GM12878 (cell line): ENCODE results near the gene KRT81. TPM values are rescaled to one million over a fixed set of nuclear protein-coding genes. Genes with fewer than 3 reads are reported as not detected.

Experiments
- ATAC-seq: fragments of 200-7000 bp; cut with Tn5 transposase; 3 replicates; pipeline ENCODE4 v1.9.1; 2020; ENCODE audit warnings: mild to moderate bottlenecking, moderate library complexity
- BruUV-seq: library from RNA; stranded (reverse); fragments of 400-500 nt; replicated peaks from 2 replicates; lab custom pipeline; 2021; lab: Mats Ljungman, UMichigan
- CTCF ChIA-PET: fragments of 300-600 bp; sonication (Branson Sonifier 250); formaldehyde crosslinking; extraction: SDS; loops from one replicate; lab custom pipeline; 2021; ENCODE audit warnings: inconsistent platforms; lab: Yijun Ruan, JAX
- POLR2A ChIA-PET: fragments of 350-600 bp; formaldehyde crosslinking; extraction: SDS; loops from one replicate; lab custom pipeline; 2021; ENCODE audit warnings: inconsistent platforms; lab: Charles Lee
- RAD21 ChIA-PET: fragments of 300-600 bp; sonication (Branson Sonifier 250); formaldehyde crosslinking; loops from one replicate; lab custom pipeline; 2023; ENCODE audit warnings: antibody characterized with exemption; ENCODE audit not compliant: unreplicated experiment; lab: Charles Lee
- SMC1A ChIA-PET: fragments of 300-600 bp; sonication (Branson Sonifier 250); formaldehyde crosslinking; loops from one replicate; lab custom pipeline; 2023; ENCODE audit not compliant: unreplicated experiment, uncharacterized antibody; lab: Charles Lee
- DNase-seq: peaks from one replicate; pipeline ENCODE4 v3.0.0-alpha.2; 2011; ENCODE audit warnings: low read depth, low spot score
- FAIRE-seq: peaks from 3 replicates; lab custom pipeline; 2011; peaks lifted over from hg19 to GRCh38; lab: Jason Lieb, UNC
- H2AFZ ChIP-seq: 2 replicates; pipeline ENCODE4 v1.6.0; 2011; ENCODE audit warnings: low read depth, low read length, control low read depth; ENCODE audit not compliant: control insufficient read depth
- H3K27ac ChIP-seq: 2 replicates; pipeline ENCODE4 v1.5.1; 2011; ENCODE audit warnings: control low read depth; ENCODE audit not compliant: control insufficient read depth, insufficient read depth
- H3K27me3 ChIP-seq, 2 experiments: replicated peaks in 1 of 2; 2 replicates each; pipeline versions ENCODE4 v1.6.0 to v1.6.1; 2011; ENCODE audit warnings: low read length in 1 of 2; ENCODE audit not compliant: control insufficient read depth in 2 of 2, insufficient read depth in 2 of 2
- H3K36me3 ChIP-seq, 2 experiments: 2 replicates each; pipeline ENCODE4 v1.5.1; 2011; ENCODE audit warnings: low read length in 1 of 2; ENCODE audit not compliant: control insufficient read depth in 2 of 2, insufficient read depth in 2 of 2
- H3K4me1 ChIP-seq: 2 replicates; pipeline ENCODE4 v1.6.1; 2011; ENCODE audit warnings: mild to moderate bottlenecking, low read length, moderate library complexity, mixed read lengths; ENCODE audit not compliant: control insufficient read depth, insufficient read depth
- H3K4me2 ChIP-seq: 2 replicates; pipeline ENCODE4 v1.6.0; 2011; ENCODE audit warnings: control low read depth; ENCODE audit not compliant: control insufficient read depth, insufficient read depth
- H3K4me3 ChIP-seq: fragments of 200-600 bp; sonication (generic); 2 replicates; pipeline ENCODE4 v1.5.1; 2016
- H3K79me2 ChIP-seq: 2 replicates; pipeline ENCODE4 v1.6.0; 2011; ENCODE audit warnings: low read length; ENCODE audit not compliant: control insufficient read depth, insufficient read depth
- H3K9ac ChIP-seq: 2 replicates; pipeline ENCODE4 v1.8.0; 2011; ENCODE audit warnings: low read length, control low read depth, mixed read lengths; ENCODE audit not compliant: control insufficient read depth, insufficient read depth
- H3K9me3 ChIP-seq: replicated peaks from 3 replicates; pipeline ENCODE4 v1.5.1; 2011; ENCODE audit warnings: mild to moderate bottlenecking, low read length; ENCODE audit not compliant: control insufficient read depth, insufficient read depth
- H4K20me1 ChIP-seq: 2 replicates; pipeline ENCODE4 v1.6.0; 2011; ENCODE audit not compliant: control insufficient read depth, insufficient read depth
- ATF3 ChIP-seq: IDR thresholded peaks from 2 replicates; pipeline ENCODE4 v1.6.1; 2011; ENCODE audit warnings: low read depth, mild to moderate bottlenecking, low read length, moderate library complexity, borderline replicate concordance; ENCODE audit errors: extremely low read depth
- CBX5 ChIP-seq: sonication (generic); IDR thresholded peaks from 2 replicates; pipeline ENCODE4 v1.6.1; 2016; ENCODE audit warnings: low read depth, moderate library complexity, mild to moderate bottlenecking, inconsistent platforms
- E4F1 ChIP-seq: fragments of 450-650 bp; IDR thresholded peaks from 2 replicates; pipeline ENCODE4 v1.6.1; 2018; ENCODE audit warnings: borderline replicate concordance, mild to moderate bottlenecking; ENCODE audit not compliant: partially characterized antibody
- HCFC1 ChIP-seq: fragments of 150-350 bp; IDR thresholded peaks from 2 replicates; pipeline ENCODE4 v1.6.1; 2014; ENCODE audit warnings: low read length
- NR2C2 ChIP-seq: IDR thresholded peaks from 2 replicates; pipeline ENCODE4 v1.6.1; 2011; ENCODE audit warnings: borderline replicate concordance, low read depth; ENCODE audit not compliant: control insufficient read depth, insufficient read length
- RB1 ChIP-seq: fragments of 450-650 bp; formaldehyde crosslinking; IDR thresholded peaks from 2 replicates; pipeline ENCODE4 v1.6.1; 2017; ENCODE audit warnings: mild to moderate bottlenecking, borderline replicate concordance
- SIN3A ChIP-seq: IDR thresholded peaks from 2 replicates; pipeline ENCODE4 v1.6.1; 2012; ENCODE audit warnings: low read depth, low read length, improper control_type of control experiment
- ZBTB11 ChIP-seq: fragments of 450-650 bp; formaldehyde crosslinking; IDR thresholded peaks from 2 replicates; pipeline ENCODE4 v1.5.0; 2022; ENCODE audit warnings: mild to moderate bottlenecking, missing genetic modification characterization
- ZBTB33 ChIP-seq: fragments of 450-650 bp; IDR thresholded peaks from 2 replicates; pipeline ENCODE4 v1.6.1; 2017; ENCODE audit warnings: mild to moderate bottlenecking
- WGBS: methylation state at CpG from one replicate; pipeline ENCODE4 v1.1.6; 2016; ENCODE audit warnings: low lambda C conversion rate; ENCODE audit not compliant: insufficient replicate concordance, insufficient coverage; ENCODE audit errors: missing lambda C conversion rate; 5-methylcytosine and 5-hydroxymethylcytosine counted together
- in situ Hi-C: fragments of 300-500 bp; cut with MboI; formaldehyde crosslinking; loops from 9 replicates; pipeline ENCODE4 v1.14.3; 2018; ENCODE audit warnings: mixed read lengths
- intact Hi-C: fragments of 100-400 bp; cut with micrococcal nuclease; formaldehyde crosslinking; loops from one replicate; pipeline ENCODE4 v1.14.2; 2022; ENCODE audit not compliant: unreplicated experiment
- polyA plus RNA-seq, 11 experiments: library from polyadenylated mRNA; depleted of rRNA in 4 of 11; unstranded in 6 of 11; stranded (reverse) in 5 of 11; fragments of >200 nt; fragmentation: Nextera tagmentation in 4 of 11; fragmentation: Illumina TruSeq in 1 of 11; extraction: Ambion mirVana in 4 of 11; extraction: Trizol in 1 of 11; gene quantifications; 1 replicate in 1 of 11; 2 replicates in 10 of 11; pipeline versions ENCODE4 v1.2.1 to v1.2.3, GENCODE V29; 2011 to 2016; ENCODE audit warnings: inconsistent platforms in 2 of 11, missing spikeins in 2 of 11, low read depth in 1 of 11
- total RNA-seq, 4 experiments: library from RNA; depleted of rRNA in 3 of 4; stranded (reverse); fragments of >200 nt in 3 of 4; fragmentation: Illumina TruSeq in 1 of 4; extraction: Trizol in 1 of 4; gene quantifications; 2 replicates each; pipeline versions ENCODE4 v1.2.1 to v1.2.3, GENCODE V29; 2013 to 2021
- TF ChIP-seq, protein P1 (sequence below): IDR thresholded peaks from 2 replicates; pipeline ENCODE4 v1.6.1; 2012; ENCODE audit warnings: low read depth, low read length, improper control_type of control experiment
- TF ChIP-seq, protein P2 (sequence below): IDR thresholded peaks from 2 replicates; pipeline ENCODE4 v1.6.1; 2011; ENCODE audit warnings: borderline replicate concordance, low read depth, mild to moderate bottlenecking, moderate library complexity, mixed read lengths, low read length; ENCODE audit not compliant: insufficient read depth; ENCODE audit errors: extremely low read length

KRT81 gene
- total and polyA plus RNA-seq, 10 of the 15 experiments (the other 5 are each of a cell fraction or from before 2014, with no cell fraction given): 0.05 to 0.15 TPM; not detected in 8

- Histone ChIP-seq H3K27me3 (no peaks in the 10 kb centered on the region), H3K36me3 (no peaks in the 10 kb centered on the region), H3K4me1 (peaks cover 22% of the 10 kb centered on the region), H3K4me2 (no peak overlapping the region), H3K79me2 (no peaks in the 10 kb centered on the region; the same call in 1 of the 2 replicates), H3K27ac (no peak overlapping the region), H3K9me3 (no peaks in the 10 kb centered on the region), H3K9ac (no peak overlapping the region), H4K20me1 (no peaks in the 10 kb centered on the region), H2AFZ (no peak overlapping the region), H3K4me3 (no peak overlapping the region)
- WGBS: 80% methylated on average over 11 of the region's 11 CpGs
- POLR2A ChIA-PET: no interaction called here
- RAD21 ChIA-PET: interaction anchor here (0.6 to 1.9 kb wide), 2 partner anchors 36 to 764 kb away, joined by 3 to 8 read pairs; partner anchors contain the start of gene EIF4B
- DNase-seq: no peak
- SMC1A ChIA-PET: no interaction called here
- BruUV-seq: no TSS peak
- intact Hi-C loops (no loop called here), in situ Hi-C loops (no loop called here)
- FAIRE-seq: no peak
- CTCF ChIA-PET: interaction anchor here (0.6 to 5.1 kb wide), 6 partner anchors 13 to 217 kb away, joined by 3 to 42 read pairs (median 6); no protein-coding TSS in a partner anchor
- no peak for ATAC-seq
- TF ChIP-seq, protein P1, sequence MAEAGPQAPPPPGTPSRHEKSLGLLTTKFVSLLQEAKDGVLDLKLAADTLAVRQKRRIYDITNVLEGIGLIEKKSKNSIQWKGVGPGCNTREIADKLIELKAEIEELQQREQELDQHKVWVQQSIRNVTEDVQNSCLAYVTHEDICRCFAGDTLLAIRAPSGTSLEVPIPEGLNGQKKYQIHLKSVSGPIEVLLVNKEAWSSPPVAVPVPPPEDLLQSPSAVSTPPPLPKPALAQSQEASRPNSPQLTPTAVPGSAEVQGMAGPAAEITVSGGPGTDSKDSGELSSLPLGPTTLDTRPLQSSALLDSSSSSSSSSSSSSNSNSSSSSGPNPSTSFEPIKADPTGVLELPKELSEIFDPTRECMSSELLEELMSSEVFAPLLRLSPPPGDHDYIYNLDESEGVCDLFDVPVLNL: no peak
- TF ChIP-seq ZBTB11 (CRISPR knock-in tag): no peak
- TF ChIP-seq HCFC1: no peak
- TF ChIP-seq, protein P2, sequence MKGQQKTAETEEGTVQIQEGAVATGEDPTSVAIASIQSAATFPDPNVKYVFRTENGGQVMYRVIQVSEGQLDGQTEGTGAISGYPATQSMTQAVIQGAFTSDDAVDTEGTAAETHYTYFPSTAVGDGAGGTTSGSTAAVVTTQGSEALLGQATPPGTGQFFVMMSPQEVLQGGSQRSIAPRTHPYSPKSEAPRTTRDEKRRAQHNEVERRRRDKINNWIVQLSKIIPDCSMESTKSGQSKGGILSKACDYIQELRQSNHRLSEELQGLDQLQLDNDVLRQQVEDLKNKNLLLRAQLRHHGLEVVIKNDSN: no peak
- no peak for TF ChIP-seq CBX5
- TF ChIP-seq E4F1: no peak
- TF ChIP-seq ZBTB33: no peak
- no peak for TF ChIP-seq ATF3
- no peak for TF ChIP-seq SIN3A
- TF ChIP-seq NR2C2: no peak
- TF ChIP-seq RB1: no peak
These were observed 48.7 kb downstream of the KRT81 start for GRCh38 chr12:52242442-52243258.
